Liver (tissue), 9 donors: ENCODE data around the gene PLK3. TPM values are rescaled to one million over a fixed set of nuclear protein-coding genes. Genes with fewer than 3 reads are reported as not detected.

ENCODE experiments used
- DNase-seq: peaks from one replicate; pipeline ENCODE4 v3.0.0-alpha.2; 2017; ENCODE audit warnings: low spot score
- H3K27ac ChIP-seq, 2 donors: one replicate each; pipeline ENCODE4 v1.7.0; 2013; ENCODE audit warnings: inconsistent platforms in 2 of 2, low read length in 2 of 2, control low read depth in 1 of 2, low read depth in 1 of 2, mild to moderate bottlenecking in 1 of 2
- H3K27me3 ChIP-seq, 4 donors: one replicate each; pipeline versions ENCODE4 v1.6.1 to v1.7.0; 2013; ENCODE audit warnings: low read length in 3 of 4, inconsistent platforms in 1 of 4, mild to moderate bottlenecking in 1 of 4, moderate library complexity in 1 of 4; ENCODE audit not compliant: control insufficient read depth in 4 of 4, insufficient read depth in 4 of 4
- H3K36me3 ChIP-seq, 4 donors: one replicate each; pipeline versions ENCODE4 v1.6.1 to v1.7.0; 2013; ENCODE audit warnings: low read length in 3 of 4, mild to moderate bottlenecking in 3 of 4, low read depth in 1 of 4, moderate library complexity in 1 of 4; ENCODE audit not compliant: control insufficient read depth in 4 of 4, insufficient read depth in 3 of 4
- H3K4me1 ChIP-seq, 4 donors: one replicate each; pipeline versions ENCODE4 v1.6.1 to v1.7.0; 2013; ENCODE audit warnings: low read length in 3 of 4, mild to moderate bottlenecking in 3 of 4, moderate library complexity in 1 of 4; ENCODE audit not compliant: control insufficient read depth in 4 of 4, insufficient read depth in 4 of 4
- H3K4me3 ChIP-seq, 3 donors: one replicate each; pipeline versions ENCODE4 v1.6.1 to v1.7.0; 2013; ENCODE audit warnings: low read length in 3 of 3, control low read depth in 1 of 3, low read depth in 1 of 3, mild to moderate bottlenecking in 1 of 3
- H3K9ac ChIP-seq, 2 donors: one replicate each; pipeline ENCODE4 v1.7.0; 2013; ENCODE audit warnings: low read length in 2 of 2, mild to moderate bottlenecking in 2 of 2, moderate library complexity in 2 of 2, control low read depth in 1 of 2, low read depth in 1 of 2
- H3K9me3 ChIP-seq, 4 donors: one replicate each; pipeline versions ENCODE4 v1.6.1 to v1.7.0; 2013; ENCODE audit warnings: low read length in 3 of 4; ENCODE audit not compliant: control insufficient read depth in 4 of 4
- EGR1 ChIP-seq, 2 donors: IDR thresholded peaks; 2 replicates each; pipeline ENCODE4 v1.6.1; 2016 to 2018; ENCODE audit warnings: antibody characterized with exemption in 2 of 2, low read depth in 2 of 2
- FOXA1 ChIP-seq: IDR thresholded peaks from 2 replicates; pipeline ENCODE4 v1.6.1; 2016; ENCODE audit warnings: antibody characterized with exemption
- FOXA2 ChIP-seq: IDR thresholded peaks from 2 replicates; pipeline ENCODE4 v1.6.1; 2016; ENCODE audit warnings: antibody characterized with exemption
- GABPA ChIP-seq, 2 donors: IDR thresholded peaks in 1 of 2; conservative IDR thresholded peaks in 1 of 2; 2 replicates each; pipeline ENCODE4 v1.6.1; 2016; ENCODE audit warnings: antibody characterized with exemption in 2 of 2, mild to moderate bottlenecking in 1 of 2, moderate library complexity in 1 of 2
- HNF4A ChIP-seq, 2 donors: conservative IDR thresholded peaks; 2 replicates each; pipeline ENCODE4 v1.6.1; 2016; ENCODE audit warnings: antibody characterized with exemption in 2 of 2, mild to moderate bottlenecking in 2 of 2
- HNF4G ChIP-seq: IDR thresholded peaks from 2 replicates; pipeline ENCODE4 v1.6.1; 2016; ENCODE audit warnings: antibody characterized with exemption
- JUND ChIP-seq, 2 donors: IDR thresholded peaks; 2 replicates each; pipeline ENCODE4 v1.6.1; 2016; ENCODE audit warnings: antibody characterized with exemption in 2 of 2
- NR2F2 ChIP-seq: IDR thresholded peaks from 2 replicates; pipeline ENCODE4 v1.6.1; 2016; ENCODE audit warnings: antibody characterized with exemption
- RAD21 ChIP-seq, 2 donors: IDR thresholded peaks; 2 replicates each; pipeline ENCODE4 v1.6.1; 2016; ENCODE audit warnings: antibody characterized with exemption in 2 of 2, mild to moderate bottlenecking in 2 of 2
- RXRA ChIP-seq, 2 donors: IDR thresholded peaks; 2 replicates each; pipeline ENCODE4 v1.6.1; 2017 to 2018; ENCODE audit warnings: antibody characterized with exemption in 2 of 2, mild to moderate bottlenecking in 1 of 2
- SP1 ChIP-seq: IDR thresholded peaks from 2 replicates; pipeline ENCODE4 v1.6.1; 2018; ENCODE audit warnings: antibody characterized with exemption, mild to moderate bottlenecking
- TAF1 ChIP-seq: conservative IDR thresholded peaks from 2 replicates; pipeline ENCODE4 v1.6.1; 2016; ENCODE audit warnings: antibody characterized with exemption, mild to moderate bottlenecking
- YY1 ChIP-seq: IDR thresholded peaks from 2 replicates; pipeline ENCODE4 v1.6.1; 2016; ENCODE audit warnings: antibody characterized with exemption, mild to moderate bottlenecking
- WGBS: extraction: QIAGEN DNeasy Blood & Tissue Kit; methylation state at CpG from one replicate; pipeline ENCODE4 v1.1.7; 2013; 5-methylcytosine and 5-hydroxymethylcytosine counted together
- polyA plus RNA-seq, 2 donors: library from polyadenylated mRNA; stranded (reverse) in 1 of 2; unstranded in 1 of 2; fragments of 200-250 nt in 1 of 2; fragments of >200 nt in 1 of 2; fragmentation: Nextera tagmentation in 1 of 2; extraction: Ambion mirVana in 1 of 2; gene quantifications; one replicate each; pipeline versions ENCODE4 v1.2.1 to v1.2.3, GENCODE V29; 2013 to 2015
- total RNA-seq, 2 donors: library from RNA; depleted of rRNA; stranded (reverse); fragments of >200 nt; gene quantifications; one replicate each; pipeline ENCODE4 v1.2.3, GENCODE V29; 2014
- TF ChIP-seq, protein P1 (sequence below): fragments of 150-350 bp; IDR thresholded peaks from 2 replicates; pipeline ENCODE4 v1.5.1; 2017; ENCODE audit warnings: improper control_type of control experiment, low read depth, low read length; ENCODE audit not compliant: missing input control
- TF ChIP-seq, protein P2 (sequence below): IDR thresholded peaks from 2 replicates; pipeline ENCODE4 v1.6.1; 2016; ENCODE audit warnings: antibody characterized with exemption
- TF ChIP-seq, protein P3 (sequence below): IDR thresholded peaks from 2 replicates; pipeline ENCODE4 v1.6.1; 2016; ENCODE audit warnings: antibody characterized with exemption
- TF ChIP-seq, protein P4 (sequence below): IDR thresholded peaks from 2 replicates; pipeline ENCODE4 v1.6.1; 2016; ENCODE audit warnings: antibody characterized with exemption, mild to moderate bottlenecking
- TF ChIP-seq, protein P5 (sequence below): IDR thresholded peaks from 2 replicates; pipeline ENCODE4 v1.6.1; 2016; ENCODE audit warnings: antibody characterized with exemption
- donor health status: healthy.
- donor health status: healthy.
- donor health status: healthy.
- donor health status: healthy.
- donor health status: healthy.

Gene PLK3
- total and polyA plus RNA-seq, 4 donors = 1.5 to 5.7 (median 2.3) TPM

DNA sequence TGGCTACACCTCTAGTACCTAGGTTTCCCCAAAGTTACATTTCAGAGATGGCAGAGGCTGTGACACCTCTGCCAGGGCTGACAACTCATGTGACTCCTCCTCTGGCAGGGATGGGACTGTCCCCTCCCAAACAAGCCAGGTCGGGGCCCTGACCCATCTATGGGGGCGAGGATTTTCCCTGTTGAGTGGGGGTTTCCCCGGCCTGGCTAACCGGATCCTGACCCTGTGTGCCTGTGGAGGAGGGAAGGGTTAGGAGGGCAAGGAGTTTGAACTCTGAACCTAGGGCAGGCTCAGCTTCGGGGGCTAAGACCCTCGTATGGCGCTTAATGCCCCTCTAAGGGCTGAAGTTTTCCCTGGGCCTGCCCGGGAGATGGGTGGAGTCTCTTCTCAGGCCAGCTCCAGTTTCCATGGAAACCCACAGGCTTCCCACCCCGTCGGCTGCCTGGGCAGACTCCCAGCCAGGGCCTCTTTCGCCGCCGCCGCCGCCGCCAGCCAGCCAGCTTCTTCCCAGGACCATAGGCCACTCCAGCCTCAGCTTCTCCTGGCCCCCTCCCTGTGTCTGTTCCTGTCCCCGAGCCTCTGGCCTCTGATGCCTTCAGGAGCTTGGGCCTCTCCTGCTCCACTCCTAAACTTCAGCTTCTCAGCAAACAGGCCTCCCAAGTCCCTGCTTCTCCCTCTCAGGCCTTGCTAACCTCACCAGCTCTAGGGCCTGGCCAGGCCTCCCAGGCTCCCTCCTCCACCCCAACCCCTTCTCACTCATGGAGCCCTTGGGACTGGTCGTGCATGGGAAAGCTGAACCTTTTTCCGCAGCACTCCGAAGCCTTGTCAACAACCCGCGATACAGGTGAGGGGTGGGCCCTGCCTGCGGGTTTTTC, 8.1 kb downstream of the PLK3 start, which contains the start of gene BTBD19:
TSS of gene BTBD19 (plus strand) at position 461 of the 875 bp plus-strand sequence. CDS start at position 759, 298 bp downstream.
- H3K27me3 ChIP-seq = no peaks in the 10 kb centered on the region
- H3K36me3 ChIP-seq = peaks cover 0 to 8% (median 5%) of the 10 kb centered on the region in 4 donors
- TF ChIP-seq, protein P1, sequence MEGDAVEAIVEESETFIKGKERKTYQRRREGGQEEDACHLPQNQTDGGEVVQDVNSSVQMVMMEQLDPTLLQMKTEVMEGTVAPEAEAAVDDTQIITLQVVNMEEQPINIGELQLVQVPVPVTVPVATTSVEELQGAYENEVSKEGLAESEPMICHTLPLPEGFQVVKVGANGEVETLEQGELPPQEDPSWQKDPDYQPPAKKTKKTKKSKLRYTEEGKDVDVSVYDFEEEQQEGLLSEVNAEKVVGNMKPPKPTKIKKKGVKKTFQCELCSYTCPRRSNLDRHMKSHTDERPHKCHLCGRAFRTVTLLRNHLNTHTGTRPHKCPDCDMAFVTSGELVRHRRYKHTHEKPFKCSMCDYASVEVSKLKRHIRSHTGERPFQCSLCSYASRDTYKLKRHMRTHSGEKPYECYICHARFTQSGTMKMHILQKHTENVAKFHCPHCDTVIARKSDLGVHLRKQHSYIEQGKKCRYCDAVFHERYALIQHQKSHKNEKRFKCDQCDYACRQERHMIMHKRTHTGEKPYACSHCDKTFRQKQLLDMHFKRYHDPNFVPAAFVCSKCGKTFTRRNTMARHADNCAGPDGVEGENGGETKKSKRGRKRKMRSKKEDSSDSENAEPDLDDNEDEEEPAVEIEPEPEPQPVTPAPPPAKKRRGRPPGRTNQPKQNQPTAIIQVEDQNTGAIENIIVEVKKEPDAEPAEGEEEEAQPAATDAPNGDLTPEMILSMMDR = no peak
- TF ChIP-seq NR2F2 (peak; percentile 88), HNF4G (no peak), FOXA2 (no peak), RXRA (IDR thresholded peaks at IDR 0.05) (peak in 1 of 2 donors; percentile 72), TAF1 (no peak), HNF4A (conservative IDR thresholded peaks at IDR 0.05) (peak in 1 of 2 donors; percentile 67), YY1 (no peak), SP1 (peak; percentile 6), GABPA (IDR thresholded peaks at IDR 0.05 in 1 of 2, conservative IDR thresholded peaks at IDR 0.05 in 1 of 2) (no peak), FOXA1 (no peak), JUND (IDR thresholded peaks at IDR 0.05) (no peak), EGR1 (IDR thresholded peaks at IDR 0.05; ENCODE audit: low read depth in 2 of 2) (peak in 1 of 2 donors; percentile 3), RAD21 (IDR thresholded peaks at IDR 0.05) (no peak)
- TF ChIP-seq, protein P2, sequence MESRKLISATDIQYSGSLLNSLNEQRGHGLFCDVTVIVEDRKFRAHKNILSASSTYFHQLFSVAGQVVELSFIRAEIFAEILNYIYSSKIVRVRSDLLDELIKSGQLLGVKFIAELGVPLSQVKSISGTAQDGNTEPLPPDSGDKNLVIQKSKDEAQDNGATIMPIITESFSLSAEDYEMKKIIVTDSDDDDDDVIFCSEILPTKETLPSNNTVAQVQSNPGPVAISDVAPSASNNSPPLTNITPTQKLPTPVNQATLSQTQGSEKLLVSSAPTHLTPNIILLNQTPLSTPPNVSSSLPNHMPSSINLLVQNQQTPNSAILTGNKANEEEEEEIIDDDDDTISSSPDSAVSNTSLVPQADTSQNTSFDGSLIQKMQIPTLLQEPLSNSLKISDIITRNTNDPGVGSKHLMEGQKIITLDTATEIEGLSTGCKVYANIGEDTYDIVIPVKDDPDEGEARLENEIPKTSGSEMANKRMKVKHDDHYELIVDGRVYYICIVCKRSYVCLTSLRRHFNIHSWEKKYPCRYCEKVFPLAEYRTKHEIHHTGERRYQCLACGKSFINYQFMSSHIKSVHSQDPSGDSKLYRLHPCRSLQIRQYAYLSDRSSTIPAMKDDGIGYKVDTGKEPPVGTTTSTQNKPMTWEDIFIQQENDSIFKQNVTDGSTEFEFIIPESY = no peak
- TF ChIP-seq, protein P3, sequence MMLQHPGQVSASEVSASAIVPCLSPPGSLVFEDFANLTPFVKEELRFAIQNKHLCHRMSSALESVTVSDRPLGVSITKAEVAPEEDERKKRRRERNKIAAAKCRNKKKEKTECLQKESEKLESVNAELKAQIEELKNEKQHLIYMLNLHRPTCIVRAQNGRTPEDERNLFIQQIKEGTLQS = no peak
- TF ChIP-seq, protein P4, sequence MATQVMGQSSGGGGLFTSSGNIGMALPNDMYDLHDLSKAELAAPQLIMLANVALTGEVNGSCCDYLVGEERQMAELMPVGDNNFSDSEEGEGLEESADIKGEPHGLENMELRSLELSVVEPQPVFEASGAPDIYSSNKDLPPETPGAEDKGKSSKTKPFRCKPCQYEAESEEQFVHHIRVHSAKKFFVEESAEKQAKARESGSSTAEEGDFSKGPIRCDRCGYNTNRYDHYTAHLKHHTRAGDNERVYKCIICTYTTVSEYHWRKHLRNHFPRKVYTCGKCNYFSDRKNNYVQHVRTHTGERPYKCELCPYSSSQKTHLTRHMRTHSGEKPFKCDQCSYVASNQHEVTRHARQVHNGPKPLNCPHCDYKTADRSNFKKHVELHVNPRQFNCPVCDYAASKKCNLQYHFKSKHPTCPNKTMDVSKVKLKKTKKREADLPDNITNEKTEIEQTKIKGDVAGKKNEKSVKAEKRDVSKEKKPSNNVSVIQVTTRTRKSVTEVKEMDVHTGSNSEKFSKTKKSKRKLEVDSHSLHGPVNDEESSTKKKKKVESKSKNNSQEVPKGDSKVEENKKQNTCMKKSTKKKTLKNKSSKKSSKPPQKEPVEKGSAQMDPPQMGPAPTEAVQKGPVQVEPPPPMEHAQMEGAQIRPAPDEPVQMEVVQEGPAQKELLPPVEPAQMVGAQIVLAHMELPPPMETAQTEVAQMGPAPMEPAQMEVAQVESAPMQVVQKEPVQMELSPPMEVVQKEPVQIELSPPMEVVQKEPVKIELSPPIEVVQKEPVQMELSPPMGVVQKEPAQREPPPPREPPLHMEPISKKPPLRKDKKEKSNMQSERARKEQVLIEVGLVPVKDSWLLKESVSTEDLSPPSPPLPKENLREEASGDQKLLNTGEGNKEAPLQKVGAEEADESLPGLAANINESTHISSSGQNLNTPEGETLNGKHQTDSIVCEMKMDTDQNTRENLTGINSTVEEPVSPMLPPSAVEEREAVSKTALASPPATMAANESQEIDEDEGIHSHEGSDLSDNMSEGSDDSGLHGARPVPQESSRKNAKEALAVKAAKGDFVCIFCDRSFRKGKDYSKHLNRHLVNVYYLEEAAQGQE = no peak
- TF ChIP-seq, protein P5, sequence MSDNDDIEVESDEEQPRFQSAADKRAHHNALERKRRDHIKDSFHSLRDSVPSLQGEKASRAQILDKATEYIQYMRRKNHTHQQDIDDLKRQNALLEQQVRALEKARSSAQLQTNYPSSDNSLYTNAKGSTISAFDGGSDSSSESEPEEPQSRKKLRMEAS = no peak
- H3K9me3 ChIP-seq = no peaks in the 10 kb centered on the region
- WGBS = 27% methylated on average over 23 of the region's 23 CpGs
- peak; percentile 79 for DNase-seq
- peaks cover 19 to 54% (median 43%) of the 10 kb centered on the region in 4 donors for H3K4me1 ChIP-seq
- peak within 1 kb of the TSS; percentile 51 to 53 for H3K9ac ChIP-seq
- H3K27ac ChIP-seq = peak within 1 kb of the TSS; percentile 95 to 98
- H3K4me3 ChIP-seq = no peak within 1 kb of the TSS
